GM18861 (cell line): ENCODE results near the gene NAGPA.

ENCODE experiments used
- ATAC-seq: cut with Tn5 transposase; IDR thresholded peaks from one replicate; pipeline ENCODE4 v1.9.1; 2021; ENCODE audit not compliant: unreplicated experiment

NAGPA gene

GRCh38 chr16:5005916-5006315 is 27.8 kb downstream of the NAGPA start:
- ATAC-seq: no peak

GRCh38 chr16:5004311-5004710 is 29.4 kb downstream of the NAGPA start:
- no peak for ATAC-seq

GRCh38 chr16:5003828-5004227 is 29.9 kb downstream of the NAGPA start:
- no peak for ATAC-seq

GRCh38 chr16:5003211-5003610 is 30.5 kb downstream of the NAGPA start:
- ATAC-seq: no peak

- ATAC-seq: no peak
Observed at GRCh38 chr16:5002699-5003143, 31.0 kb downstream of the NAGPA start.

GRCh38 chr16:5001986-5002385 is 31.7 kb downstream of the NAGPA start:
- ATAC-seq: no peak

GRCh38 chr16:5001571-5001970 is 32.2 kb downstream of the NAGPA start:
- ATAC-seq: no peak

- ATAC-seq: no peak
Observed at GRCh38 chr16:5000573-5001001, 33.1 kb downstream of the NAGPA start.

GRCh38 chr16:4994719-4995434 is 38.9 kb downstream of the NAGPA start:
- ATAC-seq: no peak

- ATAC-seq: no peak
Observed at GRCh38 chr16:4991754-4992153, 42.0 kb downstream of the NAGPA start.

GRCh38 chr16:4990415-4990814 is 43.3 kb downstream of the NAGPA start:
- ATAC-seq: no peak

- no peak for ATAC-seq
Observed at GRCh38 chr16:4989391-4990006, 44.2 kb downstream of the NAGPA start.

GRCh38 chr16:4988647-4989046 is 45.1 kb downstream of the NAGPA start:
- ATAC-seq: no peak

- no peak for ATAC-seq
Observed at GRCh38 chr16:4987580-4988374, 46.0 kb downstream of the NAGPA start.

GRCh38 chr16:4987250-4987579 is 46.5 kb downstream of the NAGPA start:
- no peak for ATAC-seq

- no peak for ATAC-seq
Observed at GRCh38 chr16:4984174-4984990, 49.4 kb downstream of the NAGPA start.

GRCh38 chr16:4982056-4982867 is 51.5 kb downstream of the NAGPA start:
- ATAC-seq: no peak

GRCh38 chr16:4981473-4981872 is 52.3 kb downstream of the NAGPA start:
- ATAC-seq: no peak

- ATAC-seq: no peak
Observed at GRCh38 chr16:4980691-4981090, 53.0 kb downstream of the NAGPA start.
